GM23248 (cell line): ENCODE results near the gene BMP2K. TPM values are rescaled to one million over a fixed set of nuclear protein-coding genes. Genes with fewer than 3 reads are reported as not detected.

Source experiments
- DNase-seq: peaks from one replicate; pipeline ENCODE4 v3.0.0-alpha.2; 2015
- H2AFZ ChIP-seq: fragments of 200-600 bp; sonication (generic); 2 replicates; pipeline ENCODE4 v1.6.1; 2016; ENCODE audit warnings: antibody characterized with exemption
- H3F3A ChIP-seq: fragments of 200-600 bp; sonication (generic); 2 replicates; pipeline ENCODE4 v1.6.1; 2016; ENCODE audit warnings: mild to moderate bottlenecking, antibody characterized with exemption, mixed run types; ENCODE audit not compliant: insufficient read depth
- H3K27ac ChIP-seq: fragments of 200-600 bp; sonication (generic); 2 replicates; pipeline ENCODE4 v1.5.1; 2016; ENCODE audit warnings: mild to moderate bottlenecking
- H3K27me3 ChIP-seq: fragments of 200-600 bp; sonication (generic); replicated peaks from 2 replicates; pipeline ENCODE4 v1.6.1; 2016; ENCODE audit warnings: mild to moderate bottlenecking; ENCODE audit not compliant: insufficient read depth
- H3K36me3 ChIP-seq: fragments of 200-600 bp; sonication (generic); 2 replicates; pipeline ENCODE4 v1.6.1; 2016; ENCODE audit warnings: low read depth, mild to moderate bottlenecking
- H3K4me1 ChIP-seq: fragments of 200-600 bp; sonication (generic); 2 replicates; pipeline ENCODE4 v1.6.1; 2016; ENCODE audit warnings: mild to moderate bottlenecking; ENCODE audit not compliant: insufficient read depth
- H3K4me2 ChIP-seq: fragments of 200-600 bp; sonication (generic); one replicate; pipeline ENCODE4 v1.6.1; 2016; ENCODE audit warnings: mild to moderate bottlenecking; ENCODE audit not compliant: unreplicated experiment
- H3K4me3 ChIP-seq: fragments of 200-600 bp; sonication (generic); 2 replicates; pipeline ENCODE4 v1.5.1; 2016; ENCODE audit warnings: mild to moderate bottlenecking
- H3K79me2 ChIP-seq: fragments of 200-600 bp; sonication (generic); 2 replicates; pipeline ENCODE4 v1.6.1; 2016; ENCODE audit warnings: mild to moderate bottlenecking; ENCODE audit not compliant: insufficient read depth
- H3K9ac ChIP-seq: fragments of 200-600 bp; sonication (generic); 2 replicates; pipeline ENCODE4 v1.6.1; 2016; ENCODE audit warnings: mild to moderate bottlenecking
- H3K9me2 ChIP-seq: fragments of 200-600 bp; sonication (generic); 2 replicates; pipeline ENCODE4 v1.6.1; 2016; ENCODE audit warnings: mixed run types, mild to moderate bottlenecking, moderate library complexity; ENCODE audit not compliant: insufficient read depth
- H3K9me3 ChIP-seq: fragments of 200-600 bp; sonication (generic); one replicate; pipeline ENCODE4 v1.6.1; 2017; ENCODE audit warnings: low read depth
- H4K20me1 ChIP-seq: fragments of 200-600 bp; sonication (generic); 2 replicates; pipeline ENCODE4 v1.6.0; 2016; ENCODE audit not compliant: insufficient read depth
- EZH2 ChIP-seq: fragments of 200-600 bp; sonication (generic); IDR thresholded peaks from 2 replicates; pipeline ENCODE4 v1.6.1; 2018; ENCODE audit warnings: antibody characterized with exemption, mild to moderate bottlenecking; ENCODE audit not compliant: insufficient read depth, poor library complexity, severe bottlenecking
- EZH2phosphoT487 ChIP-seq: fragments of 200-600 bp; sonication (generic); IDR thresholded peaks from 2 replicates; pipeline ENCODE4 v1.6.1; 2018; ENCODE audit warnings: antibody characterized with exemption, moderate library complexity, mild to moderate bottlenecking, low read depth; ENCODE audit not compliant: insufficient read depth
- WGBS, 2 experiments: methylation state at CpG; one replicate each; pipeline ENCODE4 v1.1.6; 2015 to 2017; ENCODE audit warnings: low lambda C conversion rate in 2 of 2, low coverage in 1 of 2; ENCODE audit errors: missing lambda C conversion rate in 2 of 2; 5-methylcytosine and 5-hydroxymethylcytosine counted together
- in situ Hi-C: fragments of 300-500 bp; cut with MboI; formaldehyde crosslinking; loops from 2 replicates; pipeline ENCODE4 v1.15.0; 2020
- polyA plus RNA-seq: library from polyadenylated mRNA; unstranded; fragments of >200 nt; fragmentation: Nextera tagmentation; extraction: Ambion mirVana; gene quantifications from 2 replicates; pipeline ENCODE4 v1.2.1, GENCODE V29; 2016
- total RNA-seq: library from RNA; depleted of rRNA; stranded (reverse); fragments of >200 nt; shearing (Covaris generic); gene quantifications from 2 replicates; pipeline ENCODE4 v1.2.3, GENCODE V29; 2014

BMP2K gene
- total and polyA plus RNA-seq, 2 experiments from 2014 or later, result 11.0 to 53.0 TPM

- no peak overlapping the region for H2AFZ ChIP-seq
- H3K27ac ChIP-seq, result no peak overlapping the region
- H3K79me2 ChIP-seq, result peaks cover 90% of the 10 kb centered on the region
- no peaks in the 10 kb centered on the region for H3K9me3 ChIP-seq
- no peaks in the 10 kb centered on the region for H3F3A ChIP-seq
- in situ Hi-C loops, result no loop called here
- no peak overlapping the region for H3K4me2 ChIP-seq
- H3K27me3 ChIP-seq, result no peaks in the 10 kb centered on the region
- TF ChIP-seq EZH2phosphoT487 (no peak), EZH2 (no peak)
- WGBS, 2 experiments, result 90 to 94% methylated on average over 2 of the region's 2 CpGs
- H3K9me2 ChIP-seq, result no peaks in the 10 kb centered on the region
- H3K4me1 ChIP-seq, result no peaks in the 10 kb centered on the region
- no peaks in the 10 kb centered on the region for H3K36me3 ChIP-seq
- no peak overlapping the region for H3K4me3 ChIP-seq
- H4K20me1 ChIP-seq, result no peaks in the 10 kb centered on the region; the same call in 1 of the 2 replicates
- H3K9ac ChIP-seq, result no peak overlapping the region
- DNase-seq, result no peak
These were observed 20.4 kb downstream of the BMP2K start for GRCh38 chr4:78796526-78796925.

GRCh38 chr4:78797777-78798284 is 21.7 kb downstream of the BMP2K start:
- DNase-seq, result no peak
- Histone ChIP-seq H3K9ac (no peak overlapping the region), H3K4me3 (no peak overlapping the region), H3K79me2 (peaks cover 90% of the 10 kb centered on the region), H3K27ac (no peak overlapping the region), H3K4me1 (no peaks in the 10 kb centered on the region), H3K9me3 (no peaks in the 10 kb centered on the region), H2AFZ (no peak overlapping the region), H4K20me1 (no peaks in the 10 kb centered on the region), H3F3A (no peaks in the 10 kb centered on the region), H3K4me2 (no peak overlapping the region), H3K27me3 (no peaks in the 10 kb centered on the region), H3K36me3 (no peaks in the 10 kb centered on the region), H3K9me2 (no peaks in the 10 kb centered on the region)
- 95 to 98% methylated on average over 4 of the region's 4 CpGs for WGBS, 2 experiments
- TF ChIP-seq EZH2phosphoT487, result no peak
- no peak for TF ChIP-seq EZH2
- in situ Hi-C loops, result no loop called here

GRCh38 chr4:78799551-78800495 is 23.7 kb downstream of the BMP2K start:
- H3K9ac ChIP-seq, result no peak overlapping the region
- H3K9me3 ChIP-seq, result no peaks in the 10 kb centered on the region
- no peak for TF ChIP-seq EZH2
- TF ChIP-seq EZH2phosphoT487, result no peak
- H4K20me1 ChIP-seq, result no peaks in the 10 kb centered on the region
- no peak overlapping the region for H3K4me2 ChIP-seq
- DNase-seq, result no peak
- in situ Hi-C loops, result no loop called here
- H3K79me2 ChIP-seq, result peaks cover 90% of the 10 kb centered on the region
- H3K27ac ChIP-seq, result no peak overlapping the region
- no peaks in the 10 kb centered on the region for H3K36me3 ChIP-seq
- H3K4me1 ChIP-seq, result no peaks in the 10 kb centered on the region
- H3F3A ChIP-seq, result no peaks in the 10 kb centered on the region
- no peaks in the 10 kb centered on the region for H3K9me2 ChIP-seq
- no peak overlapping the region for H2AFZ ChIP-seq
- no peaks in the 10 kb centered on the region for H3K27me3 ChIP-seq
- 96 to 97% methylated on average over 5 of the region's 5 CpGs for whole genome bisulfite sequencing, 2 experiments
- no peak overlapping the region for H3K4me3 ChIP-seq

GRCh38 chr4:78800965-78801364 is 24.8 kb downstream of the BMP2K start:
- Histone ChIP-seq H3K27me3 (no peaks in the 10 kb centered on the region), H3K36me3 (no peaks in the 10 kb centered on the region), H3K79me2 (peaks cover 97% of the 10 kb centered on the region), H3F3A (no peaks in the 10 kb centered on the region), H3K4me2 (no peak overlapping the region), H3K27ac (no peak overlapping the region), H3K4me3 (no peak overlapping the region), H4K20me1 (no peaks in the 10 kb centered on the region), H2AFZ (no peak overlapping the region), H3K4me1 (no peaks in the 10 kb centered on the region), H3K9ac (no peak overlapping the region), H3K9me3 (no peaks in the 10 kb centered on the region), H3K9me2 (no peaks in the 10 kb centered on the region)
- in situ Hi-C loops, result no loop called here
- no peak for DNase-seq
- TF ChIP-seq EZH2phosphoT487, result no peak
- no peak for TF ChIP-seq EZH2
